ENCODE results near the gene MSL2.
"Not testable (repeated sequence)": the region's sequence is repeated elsewhere in the genome, so short reads cannot be mapped to it uniquely, and the experiment has no call there.

Gene MSL2

GRCh38 chr3:136142592-136142991 is 53.5 kb downstream of the MSL2 start:
- DNase-seq (ENCODE audit: low spot score): peak; percentile 39

GRCh38 chr3:136141891-136142290 is 54.2 kb downstream of the MSL2 start:
- no peak for DNase-seq (ENCODE audit: low spot score)

GRCh38 chr3:136141291-136141785 is 54.8 kb downstream of the MSL2 start:
- no peak for DNase-seq (ENCODE audit: low spot score)

- no peak for DNase-seq (ENCODE audit: low spot score)
Measured at GRCh38 chr3:136136454-136136853, 59.7 kb downstream of the MSL2 start.

- DNase-seq (ENCODE audit: low spot score): no peak
Measured at GRCh38 chr3:136135039-136135802, 60.9 kb downstream of the MSL2 start.

GRCh38 chr3:136134091-136134490 is 62.0 kb downstream of the MSL2 start:
- DNase-seq (ENCODE audit: low spot score): no peak

GRCh38 chr3:136131647-136132046 is 64.5 kb downstream of the MSL2 start:
- not testable (repeated sequence) for DNase-seq (ENCODE audit: low spot score)

- no peak for DNase-seq (ENCODE audit: low spot score)
Measured at GRCh38 chr3:136122006-136122405, 74.1 kb downstream of the MSL2 start.

- DNase-seq (ENCODE audit: low spot score): no peak
Measured at GRCh38 chr3:136120373-136121348, 75.5 kb downstream of the MSL2 start.

GRCh38 chr3:136119783-136120182 is 76.4 kb downstream of the MSL2 start:
- DNase-seq (ENCODE audit: low spot score): not testable (repeated sequence)

GRCh38 chr3:136119332-136119731 is 76.8 kb downstream of the MSL2 start:
- DNase-seq (ENCODE audit: low spot score): not testable (repeated sequence)

- no peak for DNase-seq (ENCODE audit: low spot score)
Measured at GRCh38 chr3:136114421-136114820, 81.7 kb downstream of the MSL2 start.

GRCh38 chr3:136110481-136110880 is 85.7 kb downstream of the MSL2 start:
- no peak for DNase-seq (ENCODE audit: low spot score)

- DNase-seq (ENCODE audit: low spot score): no peak
Measured at GRCh38 chr3:136109499-136109898, 86.6 kb downstream of the MSL2 start.

GRCh38 chr3:136106101-136106500 is 90.0 kb downstream of the MSL2 start:
- no peak for DNase-seq (ENCODE audit: low spot score)

GRCh38 chr3:136105044-136105443 is 91.1 kb downstream of the MSL2 start:
- DNase-seq (ENCODE audit: low spot score): no peak

Measured in hepatic stellate cell (primary cell).